HG02571 (cell line): ENCODE measurements around the gene KRABD2.
"Not testable (repeated sequence)": the region's sequence is repeated elsewhere in the genome, so short reads cannot be mapped to it uniquely, and the experiment has no call there.

ENCODE experiments used
- ATAC-seq: cut with Tn5 transposase; IDR thresholded peaks from one replicate; pipeline ENCODE4 v1.9.1; 2021; ENCODE audit warnings: mild to moderate bottlenecking, moderate library complexity; ENCODE audit not compliant: unreplicated experiment

Gene KRABD2

GRCh38 chr17:8376271-8377067 lies at the start of gene KRABD2:
Gene KRABD2, minus strand, starts transcription at chr17:8376704.
- ATAC-seq = peak; percentile 74

- no peak for ATAC-seq
Measured at GRCh38 chr17:8421571-8421970, 45.1 kb upstream of the KRABD2 start.

GRCh38 chr17:8420041-8420934 lies 43.8 kb upstream of the KRABD2 start:
- no peak for ATAC-seq

GRCh38 chr17:8419305-8419704 lies 42.8 kb upstream of the KRABD2 start:
- no peak for ATAC-seq

- no peak for ATAC-seq
Measured at GRCh38 chr17:8418471-8418870, 42.0 kb upstream of the KRABD2 start.

- no peak for ATAC-seq
Measured at GRCh38 chr17:8417806-8418205, 41.3 kb upstream of the KRABD2 start.

- ATAC-seq = no peak
Measured at GRCh38 chr17:8413938-8414337, 37.4 kb upstream of the KRABD2 start.

- ATAC-seq = no peak
Measured at GRCh38 chr17:8413328-8413727, 36.8 kb upstream of the KRABD2 start.

GRCh38 chr17:8412089-8412488 lies 35.6 kb upstream of the KRABD2 start:
- ATAC-seq = no peak

- no peak for ATAC-seq
Measured at GRCh38 chr17:8410883-8411238, 34.4 kb upstream of the KRABD2 start.

GRCh38 chr17:8409966-8410882 lies 33.7 kb upstream of the KRABD2 start:
- ATAC-seq = no peak

- ATAC-seq = no peak
Measured at GRCh38 chr17:8408371-8408770, 31.9 kb upstream of the KRABD2 start.

- ATAC-seq = no peak
Measured at GRCh38 chr17:8406174-8406573, 29.7 kb upstream of the KRABD2 start.

GRCh38 chr17:8405499-8406016 lies 29.1 kb upstream of the KRABD2 start:
- no peak for ATAC-seq

GRCh38 chr17:8402921-8403536 lies 26.5 kb upstream of the KRABD2 start:
- ATAC-seq = no peak

- no peak for ATAC-seq
Measured at GRCh38 chr17:8401107-8401506, 24.6 kb upstream of the KRABD2 start.

GRCh38 chr17:8398980-8399379 lies 22.5 kb upstream of the KRABD2 start:
- no peak for ATAC-seq

- ATAC-seq = no peak
Measured at GRCh38 chr17:8397636-8398035, 21.1 kb upstream of the KRABD2 start, which contains the start of gene RNF222. Gene RNF222, minus strand, starts transcription at chr17:8397827. Its CDS starts 4,366 bp downstream, at chr17:8393461.

- ATAC-seq = not testable (repeated sequence)
Measured at GRCh38 chr17:8394497-8394896, 18.0 kb upstream of the KRABD2 start.
